Body of pancreas (tissue), 4 donors: ENCODE measurements around the gene VAMP4. TPM values are rescaled to one million over a fixed set of nuclear protein-coding genes. Genes with fewer than 3 reads are reported as not detected.
A peak's percentile ranks its signal among the peaks of the same experiment; 100 is the strongest.

Experiments used
- ATAC-seq: fragments of 150-250 bp; one replicate; pipeline ENCODE4 v1.9.1; 2016
- DNase-seq, 4 donors: peaks; one replicate each; pipeline ENCODE4 v3.0.0-alpha.2; 2019
- H3K27ac ChIP-seq, 4 donors: fragments of 200-600 bp; sonication (generic); 1 replicate in 3 of 4; 2 replicates in 1 of 4; pipeline versions ENCODE4 v1.5.1 to v1.6.1; 2016 to 2019; ENCODE audit warnings: mild to moderate bottlenecking in 1 of 4, mixed read lengths in 1 of 4, moderate library complexity in 1 of 4
- H3K27me3 ChIP-seq, 2 donors: fragments of 200-600 bp; sonication (generic); one replicate each; pipeline ENCODE4 v1.6.0; 2016; ENCODE audit warnings: mild to moderate bottlenecking in 1 of 2
- H3K36me3 ChIP-seq, 2 donors: fragments of 200-600 bp; sonication (generic); replicated peaks in 1 of 2; 2 replicates each; pipeline ENCODE4 v1.5.1; 2016; ENCODE audit warnings: low read depth in 2 of 2; ENCODE audit not compliant: insufficient read depth in 1 of 2
- H3K4me1 ChIP-seq: fragments of 200-600 bp; sonication (generic); one replicate; pipeline ENCODE4 v1.6.0; 2016
- H3K4me3 ChIP-seq, 2 donors: fragments of 200-600 bp; sonication (generic); 1 replicate in 1 of 2; 2 replicates in 1 of 2; pipeline ENCODE4 v1.5.1; 2016 to 2019
- H3K9me3 ChIP-seq, 3 donors: fragments of 200-600 bp; sonication (generic); 1 replicate in 2 of 3; 2 replicates in 1 of 3; pipeline ENCODE4 v1.5.1; 2016
- CTCF ChIP-seq, 7 experiments: fragments of 450-650 bp in 4 of 7; fragments of 200-600 bp in 3 of 7; sonication (generic) in 3 of 7; IDR thresholded peaks; one replicate each; pipeline ENCODE4 v1.5.1; 2016 to 2019; ENCODE audit warnings: antibody characterized with exemption in 7 of 7
- POLR2A ChIP-seq, 3 donors: fragments of 450-650 bp; IDR thresholded peaks; one replicate each; pipeline ENCODE4 v1.6.1; 2016; ENCODE audit warnings: antibody characterized with exemption in 3 of 3, mild to moderate bottlenecking in 2 of 3
- WGBS, 2 donors: methylation state at CpG; one replicate each; pipeline ENCODE4 v1.1.5; 2017; 5-methylcytosine and 5-hydroxymethylcytosine counted together
- intact Hi-C: fragments of 100-400 bp; cut with DNase I; formaldehyde crosslinking; loops from one replicate; pipeline ENCODE4 v1.15.1; 2023
- total RNA-seq, 2 donors: library from RNA; depleted of rRNA; stranded (reverse); fragments of >200 nt; gene quantifications; one replicate each; pipeline ENCODE4 v1.1.0, GENCODE V29; 2016

VAMP4 gene
- total RNA-seq: 1 to 10 TPM; 5.6 to 8.8 TPM

- Histone ChIP-seq H3K36me3 (no peaks in the 10 kb centered on the region), H3K4me1 (peaks cover 19% of the 10 kb centered on the region), H3K4me3 (peak within 1 kb of the TSS; percentile 60 to 90), H3K27me3 (no peaks in the 10 kb centered on the region), H3K27ac (peak within 1 kb of the TSS; percentile 82 to 93 (median 88)), H3K9me3 (no peaks in the 10 kb centered on the region)
- intact Hi-C loops: no loop called here
- peak in 1 of 7 experiments; percentile 15 for TF ChIP-seq CTCF (IDR thresholded peaks at IDR 0.05)
- peak; percentile 47 to 88 (median 86) for TF ChIP-seq POLR2A (IDR thresholded peaks at IDR 0.05)
- DNase-seq (peak; percentile 84 to 89 (median 86)), ATAC-seq (peak; percentile 95)
- WGBS, 2 donors: 0% methylated on average over 24 to 57 of the region's 57 CpGs
Measured at GRCh38 chr1:171741872-171742576, at the start of gene VAMP4. VAMP4 (minus strand) TSS chr1:171742065; CDS start chr1:171738414, 3,651 bp downstream.

GRCh38 chr1:171790318-171790717, 48.5 kb upstream of the VAMP4 start:
- DNase-seq (no peak), ATAC-seq (no peak)
- peaks cover 3% of the 10 kb centered on the region for H3K4me1 ChIP-seq
- H3K4me3 ChIP-seq: no peak overlapping the region
- intact Hi-C loops: no loop called here
- no peaks in the 10 kb centered on the region for H3K9me3 ChIP-seq
- H3K36me3 ChIP-seq: peaks cover 0 to 46% of the 10 kb centered on the region in 2 donors
- WGBS, 2 donors: 87% methylated on average over 6 of the region's 6 CpGs
- TF ChIP-seq POLR2A (IDR thresholded peaks at IDR 0.05) (no peak), CTCF (IDR thresholded peaks at IDR 0.05) (no peak)
- H3K27ac ChIP-seq: no peak overlapping the region
- H3K27me3 ChIP-seq: no peaks in the 10 kb centered on the region

GRCh38 chr1:171788696-171789095, 46.8 kb upstream of the VAMP4 start:
- 82 to 100% methylated on average over 4 to 5 of the region's 5 CpGs for WGBS, 2 donors
- TF ChIP-seq CTCF (IDR thresholded peaks at IDR 0.05) (no peak), POLR2A (IDR thresholded peaks at IDR 0.05) (no peak)
- intact Hi-C loops: no loop called here
- no peak overlapping the region for H3K4me3 ChIP-seq
- H3K9me3 ChIP-seq: no peaks in the 10 kb centered on the region
- H3K4me1 ChIP-seq: peaks cover 18% of the 10 kb centered on the region
- ATAC-seq (peak; percentile 77), DNase-seq (peak in 1 of 4 donors; percentile 23)
- H3K27me3 ChIP-seq: no peaks in the 10 kb centered on the region
- H3K36me3 ChIP-seq: peaks cover 0 to 42% of the 10 kb centered on the region in 2 donors
- H3K27ac ChIP-seq: peak overlapping the region in 1 of 4 donors; percentile 17

- Histone ChIP-seq H3K9me3 (no peaks in the 10 kb centered on the region), H3K27me3 (no peaks in the 10 kb centered on the region), H3K36me3 (peaks cover 0 to 42% of the 10 kb centered on the region in 2 donors), H3K4me1 (peaks cover 24% of the 10 kb centered on the region), H3K27ac (no peak overlapping the region), H3K4me3 (no peak overlapping the region)
- intact Hi-C loops: no loop called here
- ATAC-seq (no peak), DNase-seq (no peak)
- WGBS, 2 donors: 88 to 94% methylated on average over 15 of the region's 15 CpGs
- TF ChIP-seq CTCF (IDR thresholded peaks at IDR 0.05): no peak
- TF ChIP-seq POLR2A (IDR thresholded peaks at IDR 0.05): no peak
Measured at GRCh38 chr1:171787686-171788480, 46.0 kb upstream of the VAMP4 start.
